OCI-LY7 (cell line): ENCODE results near the gene DNAH8.

Experiments
- CTCF ChIP-seq: fragments of 200-600 bp; sonication (generic); conservative IDR thresholded peaks from 2 replicates; pipeline ENCODE4 v1.5.1; 2014; ENCODE audit warnings: mild to moderate bottlenecking, antibody characterized with exemption, low read length, moderate library complexity, mixed read lengths
- EZH2phosphoT487 ChIP-seq: fragments of 200-600 bp; sonication (generic); IDR thresholded peaks from 2 replicates; pipeline ENCODE4 v1.6.1; 2018; ENCODE audit warnings: low read depth, borderline replicate concordance, mild to moderate bottlenecking, mixed run types, antibody characterized with exemption, low read length, moderate library complexity, mixed read lengths

DNA sequence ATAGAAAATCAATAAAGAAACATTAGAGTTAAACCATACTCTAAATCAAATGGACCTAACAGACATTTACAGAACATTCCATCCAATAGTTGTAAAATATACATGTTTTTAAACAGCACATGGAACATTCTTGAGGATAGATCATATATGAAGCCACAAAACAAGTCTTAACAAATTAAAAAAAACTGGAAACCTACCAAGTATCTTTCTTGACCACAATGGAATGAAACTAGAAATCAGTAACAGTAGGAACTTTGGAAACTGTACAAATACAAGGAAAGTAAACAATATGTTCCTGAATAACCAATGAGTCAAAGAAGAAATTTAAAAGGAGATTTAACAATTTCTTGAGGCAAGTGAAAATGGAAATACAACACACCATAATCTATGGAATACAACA lies 242.3 kb downstream of the DNAH8 start:
- TF ChIP-seq CTCF: no peak
- no peak for TF ChIP-seq EZH2phosphoT487
